Endodermal cell (in vitro differentiated cells): ENCODE results near the gene ASB10. TPM values are rescaled to one million over a fixed set of nuclear protein-coding genes. Genes with fewer than 3 reads are reported as not detected.

Source experiments
- DNase-seq: peaks from one replicate; pipeline ENCODE4 v3.0.0-alpha.2; 2017
- H3K27ac ChIP-seq: 2 replicates; pipeline ENCODE4 v1.5.1; 2013; ENCODE audit warnings: mild to moderate bottlenecking, low read depth, low read length, moderate library complexity
- H3K27me3 ChIP-seq: 2 replicates; pipeline ENCODE4 v1.6.1; 2013; ENCODE audit warnings: mild to moderate bottlenecking, low read length, moderate library complexity; ENCODE audit not compliant: insufficient read depth, control insufficient read depth, poor library complexity, severe bottlenecking
- H3K36me3 ChIP-seq: 2 replicates; pipeline ENCODE4 v1.7.0; 2013; ENCODE audit warnings: mild to moderate bottlenecking, low read length, moderate library complexity; ENCODE audit not compliant: control insufficient read depth, insufficient read depth
- H3K4me1 ChIP-seq: one replicate; pipeline ENCODE4 v1.7.0; 2013; ENCODE audit warnings: low read length; ENCODE audit not compliant: control insufficient read depth, insufficient read depth
- H3K4me3 ChIP-seq: 2 replicates; pipeline ENCODE4 v1.5.1; 2013; ENCODE audit warnings: mild to moderate bottlenecking, low read length, moderate library complexity
- H3K9ac ChIP-seq: 2 replicates; pipeline ENCODE4 v1.6.1; 2013; ENCODE audit warnings: mild to moderate bottlenecking, low read length, moderate library complexity; ENCODE audit not compliant: poor library complexity, severe bottlenecking; ENCODE audit errors: extremely low read depth
- H3K9me3 ChIP-seq: 2 replicates; pipeline ENCODE4 v1.6.1; 2013; ENCODE audit warnings: mild to moderate bottlenecking, low read length, moderate library complexity; ENCODE audit not compliant: control insufficient read depth
- H3K27ac Mint-ChIP-seq: 2 replicates; pipeline ENCODE4 v1.8.0; 2020; ENCODE audit warnings: mixed read lengths
- H3K27me3 Mint-ChIP-seq: 2 replicates; pipeline ENCODE4 v1.8.0; 2021; ENCODE audit warnings: mild to moderate bottlenecking, mixed read lengths; ENCODE audit not compliant: insufficient read depth
- H3K36me3 Mint-ChIP-seq: 2 replicates; pipeline ENCODE4 v1.8.0; 2020; ENCODE audit warnings: low read depth, mixed read lengths
- H3K4me1 Mint-ChIP-seq: 2 replicates; pipeline ENCODE4 v1.8.0; 2020; ENCODE audit warnings: mixed read lengths
- H3K4me3 Mint-ChIP-seq: 2 replicates; pipeline ENCODE4 v1.8.0; 2020; ENCODE audit warnings: mild to moderate bottlenecking, moderate library complexity, mixed read lengths
- H3K9me3 Mint-ChIP-seq: 2 replicates; pipeline ENCODE4 v1.8.0; 2020; ENCODE audit warnings: mild to moderate bottlenecking, mixed read lengths
- CTCF ChIP-seq: fragments of 200-600 bp; sonication (generic); conservative IDR thresholded peaks from 2 replicates; pipeline ENCODE4 v1.5.0; 2021; ENCODE audit warnings: antibody characterized with exemption, mild to moderate bottlenecking
- WGBS, 2 experiments: methylation state at CpG; one replicate each; pipeline versions ENCODE4 v1.1.5 to v1.1.7; 2013; ENCODE audit warnings: missing lambda C conversion rate in 2 of 2, mixed read lengths in 1 of 2; ENCODE audit not compliant: insufficient coverage in 1 of 2, insufficient read length in 1 of 2; 5-methylcytosine and 5-hydroxymethylcytosine counted together
- total RNA-seq, 2 donors: library from RNA; stranded (reverse); fragmentation: NEBNext Ultra II Directional in 1 of 2; extraction: Animal tissue kit (Norgen Biotek cat#: 25700) in 1 of 2; gene quantifications; 2 replicates in 1 of 2; 3 replicates in 1 of 2; pipeline ENCODE4 v1.2.1, GENCODE V29; 2021

The ASB10 gene
- total RNA-seq, 2 donors from 2014 or later: not detected

- Histone ChIP-seq H3K27ac (no peak overlapping the region), H3K27me3 (peaks cover 34% of the 10 kb centered on the region), H3K9me3 (peaks cover 7% of the 10 kb centered on the region), H3K9ac (no peak overlapping the region), H3K4me1 (no peaks in the 10 kb centered on the region), H3K36me3 (no peaks in the 10 kb centered on the region), H3K4me3 (no peak overlapping the region)
- Mint-ChIP-seq H3K4me1 (peaks cover 2% of the 10 kb centered on the region), H3K9me3 (peaks cover 19% of the 10 kb centered on the region), H3K4me3 (no peak overlapping the region), H3K27me3 (peaks cover 85% of the 10 kb centered on the region), H3K27ac (no peak overlapping the region), H3K36me3 (peaks cover 2% of the 10 kb centered on the region)
- no peak for DNase-seq
- no peak for TF ChIP-seq CTCF
- WGBS, 2 experiments: 88 to 95% methylated on average over 9 to 16 of the region's 16 CpGs
Observed at GRCh38 chr7:151175047-151175792, 11.8 kb downstream of the ASB10 start.

GRCh38 chr7:151174246-151175046, 12.6 kb downstream of the ASB10 start:
- peaks cover 91% of the 10 kb centered on the region for H3K27me3 Mint-ChIP-seq
- H3K4me1 Mint-ChIP-seq: no peaks in the 10 kb centered on the region
- peaks cover 19% of the 10 kb centered on the region for H3K9me3 Mint-ChIP-seq
- H3K27me3 ChIP-seq: peaks cover 42% of the 10 kb centered on the region
- no peaks in the 10 kb centered on the region for H3K4me1 ChIP-seq
- no peak overlapping the region for H3K27ac ChIP-seq
- H3K9me3 ChIP-seq: peaks cover 7% of the 10 kb centered on the region
- H3K36me3 ChIP-seq: no peaks in the 10 kb centered on the region
- no peak overlapping the region for H3K4me3 Mint-ChIP-seq
- no peak for TF ChIP-seq CTCF
- DNase-seq: no peak
- WGBS, 2 experiments: 94 to 95% methylated on average over 60 to 77 of the region's 77 CpGs
- H3K27ac Mint-ChIP-seq: no peak overlapping the region
- peaks cover 2% of the 10 kb centered on the region for H3K36me3 Mint-ChIP-seq
- no peak overlapping the region for H3K9ac ChIP-seq
- no peak overlapping the region for H3K4me3 ChIP-seq

- WGBS, 2 experiments: 92 to 96% methylated on average over 27 to 43 of the region's 43 CpGs
- H3K9me3 ChIP-seq: peaks cover 7% of the 10 kb centered on the region
- Mint-ChIP-seq H3K27ac (no peak overlapping the region), H3K4me3 (no peak overlapping the region), H3K4me1 (peaks cover 5% of the 10 kb centered on the region), H3K27me3 (peaks cover 94% of the 10 kb centered on the region), H3K9me3 (peaks cover 19% of the 10 kb centered on the region), H3K36me3 (peaks cover 2% of the 10 kb centered on the region)
- no peaks in the 10 kb centered on the region for H3K4me1 ChIP-seq
- no peak for DNase-seq
- H3K4me3 ChIP-seq: no peak overlapping the region
- H3K27ac ChIP-seq: no peak overlapping the region
- H3K27me3 ChIP-seq: peaks cover 50% of the 10 kb centered on the region
- TF ChIP-seq CTCF: no peak
- H3K9ac ChIP-seq: no peak overlapping the region
- H3K36me3 ChIP-seq: no peaks in the 10 kb centered on the region
Observed at GRCh38 chr7:151173386-151174245, 13.4 kb downstream of the ASB10 start.
